Left forelimb (tissue), 1 donor: Measurements from ENCODE around the gene PCNX2.

ENCODE experiments used
- DNase-seq: peaks from one replicate; pipeline ENCODE4 v3.0.0-alpha.2; 2018; ENCODE audit warnings: low spot score

PCNX2 gene

GRCh38 chr1:232983817-232984567 lies 311.5 kb downstream of the PCNX2 start:
- DNase-seq: peak; percentile 45

GRCh38 chr1:232983375-232983774 lies 312.1 kb downstream of the PCNX2 start:
- DNase-seq: peak; percentile 31

- DNase-seq: peak; percentile 28
These were observed 313.1 kb downstream of the PCNX2 start for GRCh38 chr1:232982238-232982944.

- peak; percentile 4 for DNase-seq
These were observed 314.5 kb downstream of the PCNX2 start for GRCh38 chr1:232980986-232981560.

GRCh38 chr1:232980355-232980978 lies 315.1 kb downstream of the PCNX2 start:
- DNase-seq: peak; percentile 40

GRCh38 chr1:232979558-232979957 lies 316.0 kb downstream of the PCNX2 start:
- DNase-seq: no peak

GRCh38 chr1:232978815-232979214 lies 316.7 kb downstream of the PCNX2 start:
- no peak for DNase-seq

GRCh38 chr1:232978091-232978634 lies 317.4 kb downstream of the PCNX2 start:
- no peak for DNase-seq

GRCh38 chr1:232974971-232975370 lies 320.6 kb downstream of the PCNX2 start:
- DNase-seq: no peak

- DNase-seq: no peak
These were observed 321.6 kb downstream of the PCNX2 start for GRCh38 chr1:232973652-232974611.

GRCh38 chr1:232970508-232970907 lies 325.0 kb downstream of the PCNX2 start:
- no peak for DNase-seq

GRCh38 chr1:232969799-232970198 lies 325.7 kb downstream of the PCNX2 start:
- no peak for DNase-seq

GRCh38 chr1:232968965-232969364 lies 326.6 kb downstream of the PCNX2 start:
- DNase-seq: no peak

- no peak for DNase-seq
These were observed 327.1 kb downstream of the PCNX2 start for GRCh38 chr1:232968391-232968790.

GRCh38 chr1:232966663-232967062 lies 328.9 kb downstream of the PCNX2 start:
- DNase-seq: no peak

- no peak for DNase-seq
These were observed 329.7 kb downstream of the PCNX2 start for GRCh38 chr1:232965912-232966217.

- DNase-seq: no peak
These were observed 330.2 kb downstream of the PCNX2 start for GRCh38 chr1:232965124-232965911.

- no peak for DNase-seq
These were observed 330.9 kb downstream of the PCNX2 start for GRCh38 chr1:232964601-232965000.

- DNase-seq: no peak
These were observed 332.5 kb downstream of the PCNX2 start for GRCh38 chr1:232962761-232963745.
